SK-N-SH (cell line): ENCODE results near the gene WDR35.

Experiments used
- CTCF ChIP-seq: fragments of 200-600 bp; sonication (generic); IDR thresholded peaks from 2 replicates; pipeline ENCODE4 v1.6.1; 2017; ENCODE audit warnings: antibody characterized with exemption, mild to moderate bottlenecking, moderate library complexity
- EP300 ChIP-seq, 2 experiments: IDR thresholded peaks; 2 replicates each; pipeline versions ENCODE4 v1.4.0 to v1.6.1; 2012; ENCODE audit warnings: borderline replicate concordance in 1 of 2, low read depth in 1 of 2, low read length in 1 of 2
- EZH2phosphoT487 ChIP-seq: fragments of 200-600 bp; sonication (generic); IDR thresholded peaks from 2 replicates; pipeline ENCODE4 v1.6.1; 2017; ENCODE audit warnings: low read depth, mixed run types, mild to moderate bottlenecking, antibody characterized with exemption, moderate library complexity, borderline replicate concordance
- POLR2AphosphoS5 ChIP-seq: IDR thresholded peaks from 2 replicates; pipeline ENCODE4 v1.6.1; 2012; ENCODE audit warnings: low read depth, low read length
- REST ChIP-seq: IDR thresholded peaks from 2 replicates; pipeline ENCODE4 v1.6.1; 2012; ENCODE audit warnings: mild to moderate bottlenecking, low read depth, low read length, moderate library complexity
- TAF1 ChIP-seq: IDR thresholded peaks from 2 replicates; pipeline ENCODE4 v1.6.1; 2012; ENCODE audit warnings: low read depth, mild to moderate bottlenecking, low read length, moderate library complexity, borderline replicate concordance
- USF2 ChIP-seq: fragments of 150-350 bp; IDR thresholded peaks from 2 replicates; pipeline ENCODE4 v1.6.1; 2017; ENCODE audit warnings: antibody characterized with exemption, low read length, low read depth, borderline replicate concordance
- YY1 ChIP-seq: IDR thresholded peaks from 2 replicates; pipeline ENCODE4 v1.4.0; 2012; ENCODE audit warnings: low read depth, mild to moderate bottlenecking

GRCh38 chr2:19949071-19949470, 40.8 kb downstream of the WDR35 start:
- no peak for TF ChIP-seq CTCF
- no peak for TF ChIP-seq USF2
- TF ChIP-seq EZH2phosphoT487 = no peak
- no peak for TF ChIP-seq YY1
- no peak for TF ChIP-seq POLR2AphosphoS5
- TF ChIP-seq TAF1 = no peak
- TF ChIP-seq EP300 (IDR thresholded peaks at IDR 0.05; ENCODE audit: borderline replicate concordance in 1 of 2, low read depth in 1 of 2, low read length in 1 of 2) = no peak
- no peak for TF ChIP-seq REST
